HepG2 (cell line): ENCODE results near the gene TXNRD2. TPM values are rescaled to one million over a fixed set of nuclear protein-coding genes. Genes with fewer than 3 reads are reported as not detected.

Experiments used
- CHCHD3 ChIP-seq: sonication (generic); formaldehyde crosslinking; IDR thresholded peaks from 2 replicates; pipeline ENCODE4 v1.8.0; 2022; ENCODE audit warnings: mild to moderate bottlenecking, missing genetic modification reagents, moderate library complexity
- CREM ChIP-seq, 2 experiments: sonication (generic) in 1 of 2; formaldehyde crosslinking in 1 of 2; IDR thresholded peaks; 2 replicates each; pipeline versions ENCODE4 v1.4.0 to v1.6.1; 2016 to 2020; ENCODE audit warnings: antibody characterized with exemption in 1 of 2, mild to moderate bottlenecking in 1 of 2, missing genetic modification reagents in 1 of 2
- ETV5 ChIP-seq: IDR thresholded peaks from 2 replicates; pipeline ENCODE4 v1.6.1; 2018; ENCODE audit warnings: missing biosample characterization, missing genetic modification reagents, inconsistent platforms, borderline replicate concordance
- RORA ChIP-seq: sonication (generic); formaldehyde crosslinking; IDR thresholded peaks from 2 replicates; pipeline ENCODE4 v1.5.0; 2020; ENCODE audit warnings: mild to moderate bottlenecking, missing genetic modification reagents, moderate library complexity
- SIX4 ChIP-seq: sonication (generic); formaldehyde crosslinking; IDR thresholded peaks from 2 replicates; pipeline ENCODE4 v1.4.0; 2020; ENCODE audit warnings: missing genetic modification reagents
- ZNF333 ChIP-seq: sonication (generic); formaldehyde crosslinking; IDR thresholded peaks from 2 replicates; pipeline ENCODE4 v1.4.0; 2020; ENCODE audit warnings: mild to moderate bottlenecking, missing genetic modification reagents, borderline replicate concordance
- polyA plus RNA-seq, 8 experiments: library from polyadenylated mRNA; depleted of rRNA in 3 of 8; stranded (reverse) in 7 of 8; unstranded in 1 of 8; fragments of >200 nt; fragmentation: Illumina TruSeq in 4 of 8; extraction: Trizol in 4 of 8; gene quantifications; 2 replicates each; pipeline versions ENCODE4 v1.2.1 to v1.2.3, GENCODE V29; 2011 to 2016; ENCODE audit warnings: low read depth in 4 of 8, missing spikeins in 1 of 8, mixed read lengths in 1 of 8; ENCODE audit not compliant: insufficient read depth in 1 of 8
- total RNA-seq, 5 experiments: library from RNA; depleted of rRNA; stranded (reverse); fragments of >200 nt; fragmentation: Illumina TruSeq; extraction: Trizol; gene quantifications; 2 replicates each; pipeline ENCODE4 v1.2.3, GENCODE V29; 2016; ENCODE audit warnings: low read depth in 1 of 5
- TF ChIP-seq, protein P1 (sequence below): sonication (generic); formaldehyde crosslinking; IDR thresholded peaks from 2 replicates; pipeline ENCODE4 v1.4.0; 2020; ENCODE audit warnings: missing genetic modification reagents
- TF ChIP-seq, protein P2 (sequence below): IDR thresholded peaks from 2 replicates; pipeline ENCODE4 v1.6.1; 2016; ENCODE audit warnings: low read depth, missing genetic modification reagents, missing compliant biosample characterization
- TF ChIP-seq, protein P3 (sequence below): sonication (generic); formaldehyde crosslinking; IDR thresholded peaks from 2 replicates; pipeline ENCODE4 v1.9.0; 2022; ENCODE audit warnings: low read depth, missing genetic modification reagents
- TF ChIP-seq, protein P4 (sequence below): sonication (generic); formaldehyde crosslinking; IDR thresholded peaks from 2 replicates; pipeline ENCODE4 v1.4.0; 2020; ENCODE audit warnings: mild to moderate bottlenecking, missing genetic modification reagents
- TF ChIP-seq, protein P5 (sequence below): sonication (generic); formaldehyde crosslinking; IDR thresholded peaks from 2 replicates; pipeline ENCODE4 v1.8.1; 2023; ENCODE audit warnings: mild to moderate bottlenecking, missing genetic modification reagents

The TXNRD2 gene
- total and polyA plus RNA-seq, 2 of the 13 experiments (the other 11 are each of a cell fraction or from before 2014, with no cell fraction given), result 17.5 to 18.6 TPM

DNA sequence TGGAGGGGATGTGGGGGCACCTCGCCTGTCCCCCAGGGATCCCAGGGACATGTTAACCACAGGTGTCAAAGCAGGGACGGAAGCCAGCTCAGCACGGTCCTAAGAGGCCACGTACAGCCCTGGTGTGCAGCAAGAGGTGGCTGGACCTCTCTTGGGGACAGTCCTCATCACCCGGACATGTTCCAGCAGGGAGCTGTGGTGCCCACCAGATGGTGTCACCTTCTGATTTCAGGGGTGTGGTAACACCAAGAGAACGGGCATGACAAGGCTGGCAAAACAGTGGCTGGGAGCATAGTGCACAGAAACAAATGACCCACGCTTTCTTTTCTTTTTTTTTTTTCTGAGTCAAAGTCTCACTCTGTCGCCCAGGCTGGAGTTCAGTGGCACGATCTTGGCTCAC lies 25.6 kb downstream of the TXNRD2 start (continued):
- TF ChIP-seq, protein P1, sequence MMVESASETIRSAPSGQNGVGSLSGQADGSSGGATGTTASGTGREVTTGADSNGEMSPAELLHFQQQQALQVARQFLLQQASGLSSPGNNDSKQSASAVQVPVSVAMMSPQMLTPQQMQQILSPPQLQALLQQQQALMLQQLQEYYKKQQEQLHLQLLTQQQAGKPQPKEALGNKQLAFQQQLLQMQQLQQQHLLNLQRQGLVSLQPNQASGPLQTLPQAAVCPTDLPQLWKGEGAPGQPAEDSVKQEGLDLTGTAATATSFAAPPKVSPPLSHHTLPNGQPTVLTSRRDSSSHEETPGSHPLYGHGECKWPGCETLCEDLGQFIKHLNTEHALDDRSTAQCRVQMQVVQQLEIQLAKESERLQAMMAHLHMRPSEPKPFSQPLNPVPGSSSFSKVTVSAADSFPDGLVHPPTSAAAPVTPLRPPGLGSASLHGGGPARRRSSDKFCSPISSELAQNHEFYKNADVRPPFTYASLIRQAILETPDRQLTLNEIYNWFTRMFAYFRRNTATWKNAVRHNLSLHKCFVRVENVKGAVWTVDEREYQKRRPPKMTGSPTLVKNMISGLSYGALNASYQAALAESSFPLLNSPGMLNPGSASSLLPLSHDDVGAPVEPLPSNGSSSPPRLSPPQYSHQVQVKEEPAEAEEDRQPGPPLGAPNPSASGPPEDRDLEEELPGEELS (CRISPR knock-in tag), result no peak
- TF ChIP-seq SIX4 (CRISPR knock-in tag) (no peak), ZNF333 (no peak), CREM (IDR thresholded peaks at IDR 0.05) (no peak), CREM (CRISPR knock-in tag; IDR thresholded peaks at IDR 0.05) (no peak), ETV5 (no peak), CHCHD3 (CRISPR knock-in tag) (no peak), RORA (no peak)
- TF ChIP-seq, protein P2, sequence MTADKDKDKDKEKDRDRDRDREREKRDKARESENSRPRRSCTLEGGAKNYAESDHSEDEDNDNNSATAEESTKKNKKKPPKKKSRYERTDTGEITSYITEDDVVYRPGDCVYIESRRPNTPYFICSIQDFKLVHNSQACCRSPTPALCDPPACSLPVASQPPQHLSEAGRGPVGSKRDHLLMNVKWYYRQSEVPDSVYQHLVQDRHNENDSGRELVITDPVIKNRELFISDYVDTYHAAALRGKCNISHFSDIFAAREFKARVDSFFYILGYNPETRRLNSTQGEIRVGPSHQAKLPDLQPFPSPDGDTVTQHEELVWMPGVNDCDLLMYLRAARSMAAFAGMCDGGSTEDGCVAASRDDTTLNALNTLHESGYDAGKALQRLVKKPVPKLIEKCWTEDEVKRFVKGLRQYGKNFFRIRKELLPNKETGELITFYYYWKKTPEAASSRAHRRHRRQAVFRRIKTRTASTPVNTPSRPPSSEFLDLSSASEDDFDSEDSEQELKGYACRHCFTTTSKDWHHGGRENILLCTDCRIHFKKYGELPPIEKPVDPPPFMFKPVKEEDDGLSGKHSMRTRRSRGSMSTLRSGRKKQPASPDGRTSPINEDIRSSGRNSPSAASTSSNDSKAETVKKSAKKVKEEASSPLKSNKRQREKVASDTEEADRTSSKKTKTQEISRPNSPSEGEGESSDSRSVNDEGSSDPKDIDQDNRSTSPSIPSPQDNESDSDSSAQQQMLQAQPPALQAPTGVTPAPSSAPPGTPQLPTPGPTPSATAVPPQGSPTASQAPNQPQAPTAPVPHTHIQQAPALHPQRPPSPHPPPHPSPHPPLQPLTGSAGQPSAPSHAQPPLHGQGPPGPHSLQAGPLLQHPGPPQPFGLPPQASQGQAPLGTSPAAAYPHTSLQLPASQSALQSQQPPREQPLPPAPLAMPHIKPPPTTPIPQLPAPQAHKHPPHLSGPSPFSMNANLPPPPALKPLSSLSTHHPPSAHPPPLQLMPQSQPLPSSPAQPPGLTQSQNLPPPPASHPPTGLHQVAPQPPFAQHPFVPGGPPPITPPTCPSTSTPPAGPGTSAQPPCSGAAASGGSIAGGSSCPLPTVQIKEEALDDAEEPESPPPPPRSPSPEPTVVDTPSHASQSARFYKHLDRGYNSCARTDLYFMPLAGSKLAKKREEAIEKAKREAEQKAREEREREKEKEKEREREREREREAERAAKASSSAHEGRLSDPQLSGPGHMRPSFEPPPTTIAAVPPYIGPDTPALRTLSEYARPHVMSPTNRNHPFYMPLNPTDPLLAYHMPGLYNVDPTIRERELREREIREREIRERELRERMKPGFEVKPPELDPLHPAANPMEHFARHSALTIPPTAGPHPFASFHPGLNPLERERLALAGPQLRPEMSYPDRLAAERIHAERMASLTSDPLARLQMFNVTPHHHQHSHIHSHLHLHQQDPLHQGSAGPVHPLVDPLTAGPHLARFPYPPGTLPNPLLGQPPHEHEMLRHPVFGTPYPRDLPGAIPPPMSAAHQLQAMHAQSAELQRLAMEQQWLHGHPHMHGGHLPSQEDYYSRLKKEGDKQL (CRISPR knock-in tag), result no peak
- TF ChIP-seq, protein P3, sequence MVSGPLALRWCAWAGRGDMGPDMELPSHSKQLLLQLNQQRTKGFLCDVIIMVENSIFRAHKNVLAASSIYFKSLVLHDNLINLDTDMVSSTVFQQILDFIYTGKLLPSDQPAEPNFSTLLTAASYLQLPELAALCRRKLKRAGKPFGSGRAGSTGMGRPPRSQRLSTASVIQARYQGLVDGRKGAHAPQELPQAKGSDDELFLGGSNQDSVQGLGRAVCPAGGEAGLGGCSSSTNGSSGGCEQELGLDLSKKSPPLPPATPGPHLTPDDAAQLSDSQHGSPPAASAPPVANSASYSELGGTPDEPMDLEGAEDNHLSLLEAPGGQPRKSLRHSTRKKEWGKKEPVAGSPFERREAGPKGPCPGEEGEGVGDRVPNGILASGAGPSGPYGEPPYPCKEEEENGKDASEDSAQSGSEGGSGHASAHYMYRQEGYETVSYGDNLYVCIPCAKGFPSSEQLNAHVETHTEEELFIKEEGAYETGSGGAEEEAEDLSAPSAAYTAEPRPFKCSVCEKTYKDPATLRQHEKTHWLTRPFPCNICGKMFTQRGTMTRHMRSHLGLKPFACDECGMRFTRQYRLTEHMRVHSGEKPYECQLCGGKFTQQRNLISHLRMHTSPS, result no peak
- TF ChIP-seq, protein P4, sequence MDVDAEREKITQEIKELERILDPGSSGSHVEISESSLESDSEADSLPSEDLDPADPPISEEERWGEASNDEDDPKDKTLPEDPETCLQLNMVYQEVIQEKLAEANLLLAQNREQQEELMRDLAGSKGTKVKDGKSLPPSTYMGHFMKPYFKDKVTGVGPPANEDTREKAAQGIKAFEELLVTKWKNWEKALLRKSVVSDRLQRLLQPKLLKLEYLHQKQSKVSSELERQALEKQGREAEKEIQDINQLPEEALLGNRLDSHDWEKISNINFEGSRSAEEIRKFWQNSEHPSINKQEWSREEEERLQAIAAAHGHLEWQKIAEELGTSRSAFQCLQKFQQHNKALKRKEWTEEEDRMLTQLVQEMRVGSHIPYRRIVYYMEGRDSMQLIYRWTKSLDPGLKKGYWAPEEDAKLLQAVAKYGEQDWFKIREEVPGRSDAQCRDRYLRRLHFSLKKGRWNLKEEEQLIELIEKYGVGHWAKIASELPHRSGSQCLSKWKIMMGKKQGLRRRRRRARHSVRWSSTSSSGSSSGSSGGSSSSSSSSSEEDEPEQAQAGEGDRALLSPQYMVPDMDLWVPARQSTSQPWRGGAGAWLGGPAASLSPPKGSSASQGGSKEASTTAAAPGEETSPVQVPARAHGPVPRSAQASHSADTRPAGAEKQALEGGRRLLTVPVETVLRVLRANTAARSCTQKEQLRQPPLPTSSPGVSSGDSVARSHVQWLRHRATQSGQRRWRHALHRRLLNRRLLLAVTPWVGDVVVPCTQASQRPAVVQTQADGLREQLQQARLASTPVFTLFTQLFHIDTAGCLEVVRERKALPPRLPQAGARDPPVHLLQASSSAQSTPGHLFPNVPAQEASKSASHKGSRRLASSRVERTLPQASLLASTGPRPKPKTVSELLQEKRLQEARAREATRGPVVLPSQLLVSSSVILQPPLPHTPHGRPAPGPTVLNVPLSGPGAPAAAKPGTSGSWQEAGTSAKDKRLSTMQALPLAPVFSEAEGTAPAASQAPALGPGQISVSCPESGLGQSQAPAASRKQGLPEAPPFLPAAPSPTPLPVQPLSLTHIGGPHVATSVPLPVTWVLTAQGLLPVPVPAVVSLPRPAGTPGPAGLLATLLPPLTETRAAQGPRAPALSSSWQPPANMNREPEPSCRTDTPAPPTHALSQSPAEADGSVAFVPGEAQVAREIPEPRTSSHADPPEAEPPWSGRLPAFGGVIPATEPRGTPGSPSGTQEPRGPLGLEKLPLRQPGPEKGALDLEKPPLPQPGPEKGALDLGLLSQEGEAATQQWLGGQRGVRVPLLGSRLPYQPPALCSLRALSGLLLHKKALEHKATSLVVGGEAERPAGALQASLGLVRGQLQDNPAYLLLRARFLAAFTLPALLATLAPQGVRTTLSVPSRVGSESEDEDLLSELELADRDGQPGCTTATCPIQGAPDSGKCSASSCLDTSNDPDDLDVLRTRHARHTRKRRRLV (CRISPR knock-in tag), result no peak
- TF ChIP-seq, protein P5, sequence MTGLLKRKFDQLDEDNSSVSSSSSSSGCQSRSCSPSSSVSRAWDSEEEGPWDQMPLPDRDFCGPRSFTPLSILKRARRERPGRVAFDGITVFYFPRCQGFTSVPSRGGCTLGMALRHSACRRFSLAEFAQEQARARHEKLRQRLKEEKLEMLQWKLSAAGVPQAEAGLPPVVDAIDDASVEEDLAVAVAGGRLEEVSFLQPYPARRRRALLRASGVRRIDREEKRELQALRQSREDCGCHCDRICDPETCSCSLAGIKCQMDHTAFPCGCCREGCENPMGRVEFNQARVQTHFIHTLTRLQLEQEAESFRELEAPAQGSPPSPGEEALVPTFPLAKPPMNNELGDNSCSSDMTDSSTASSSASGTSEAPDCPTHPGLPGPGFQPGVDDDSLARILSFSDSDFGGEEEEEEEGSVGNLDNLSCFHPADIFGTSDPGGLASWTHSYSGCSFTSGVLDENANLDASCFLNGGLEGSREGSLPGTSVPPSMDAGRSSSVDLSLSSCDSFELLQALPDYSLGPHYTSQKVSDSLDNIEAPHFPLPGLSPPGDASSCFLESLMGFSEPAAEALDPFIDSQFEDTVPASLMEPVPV (CRISPR knock-in tag), result no peak
- TF ChIP-seq, all 625 proteins: peak for 0
